IMR-90 (cell line): ENCODE results near the gene TRAK2.

Experiments
- BHLHE40 ChIP-seq: fragments of 150-350 bp; IDR thresholded peaks from 2 replicates; pipeline ENCODE4 v1.6.1; 2016; ENCODE audit warnings: mild to moderate bottlenecking, low read depth, low read length
- CEBPB ChIP-seq: IDR thresholded peaks from 2 replicates; pipeline ENCODE4 v1.6.1; 2012; ENCODE audit warnings: low read depth, low read length, improper control_type of control experiment
- CTCF ChIP-seq: conservative IDR thresholded peaks from 2 replicates; pipeline ENCODE4 v1.5.1; 2012; ENCODE audit warnings: mild to moderate bottlenecking, low read depth, low read length, improper control_type of control experiment
- ELK1 ChIP-seq: fragments of 150-350 bp; IDR thresholded peaks from 2 replicates; pipeline ENCODE4 v1.6.1; 2016; ENCODE audit warnings: low read depth, mild to moderate bottlenecking, low read length, moderate library complexity, borderline replicate concordance
- MAFK ChIP-seq: IDR thresholded peaks from 2 replicates; pipeline ENCODE4 v1.6.1; 2012; ENCODE audit warnings: low read depth, low read length, improper control_type of control experiment
- MAZ ChIP-seq: IDR thresholded peaks from 2 replicates; pipeline ENCODE4 v1.6.1; 2012; ENCODE audit warnings: low read depth, mild to moderate bottlenecking, low read length, improper control_type of control experiment, moderate library complexity, borderline replicate concordance
- MXI1 ChIP-seq: IDR thresholded peaks from 2 replicates; pipeline ENCODE4 v1.6.1; 2012; ENCODE audit warnings: low read depth, mild to moderate bottlenecking, low read length, moderate library complexity, borderline replicate concordance
- POLR2A ChIP-seq: IDR thresholded peaks from 2 replicates; pipeline ENCODE4 v1.6.1; 2012; ENCODE audit warnings: mild to moderate bottlenecking, low read depth, low read length
- RAD21 ChIP-seq: IDR thresholded peaks from 2 replicates; pipeline ENCODE4 v1.6.1; 2012; ENCODE audit warnings: low read length, improper control_type of control experiment
- RFX5 ChIP-seq: IDR thresholded peaks from 2 replicates; pipeline ENCODE4 v1.8.0; 2012; ENCODE audit warnings: low read depth, mild to moderate bottlenecking, low read length, moderate library complexity
- SMC3 ChIP-seq: fragments of 150-350 bp; IDR thresholded peaks from 2 replicates; pipeline ENCODE4 v1.6.1; 2016; ENCODE audit warnings: low read depth, mild to moderate bottlenecking, antibody characterized with exemption, low read length, moderate library complexity
- USF2 ChIP-seq: fragments of 150-350 bp; IDR thresholded peaks from 2 replicates; pipeline ENCODE4 v1.6.1; 2017; ENCODE audit warnings: mild to moderate bottlenecking, antibody characterized with exemption, low read length, low read depth

- no peak for TF ChIP-seq ELK1
- TF ChIP-seq POLR2A = no peak
- TF ChIP-seq CTCF = no peak
- TF ChIP-seq BHLHE40 = no peak
- TF ChIP-seq RFX5 = no peak
- TF ChIP-seq USF2 = no peak
- TF ChIP-seq SMC3 = no peak
- TF ChIP-seq MAZ = no peak
- TF ChIP-seq RAD21 = no peak
- TF ChIP-seq MAFK = no peak
- no peak for TF ChIP-seq CEBPB
- no peak for TF ChIP-seq MXI1
Observed at GRCh38 chr2:201396595-201396994, 54.7 kb downstream of the TRAK2 start.
